HG03571 (cell line): ENCODE measurements around the gene MEN1.

Experiments
- ATAC-seq: cut with Tn5 transposase; IDR thresholded peaks from one replicate; pipeline ENCODE4 v1.9.1; 2021; ENCODE audit not compliant: unreplicated experiment

MEN1 gene

GRCh38 chr11:64765851-64766665, 44.3 kb downstream of the MEN1 start:
- ATAC-seq, result no peak

DNA sequence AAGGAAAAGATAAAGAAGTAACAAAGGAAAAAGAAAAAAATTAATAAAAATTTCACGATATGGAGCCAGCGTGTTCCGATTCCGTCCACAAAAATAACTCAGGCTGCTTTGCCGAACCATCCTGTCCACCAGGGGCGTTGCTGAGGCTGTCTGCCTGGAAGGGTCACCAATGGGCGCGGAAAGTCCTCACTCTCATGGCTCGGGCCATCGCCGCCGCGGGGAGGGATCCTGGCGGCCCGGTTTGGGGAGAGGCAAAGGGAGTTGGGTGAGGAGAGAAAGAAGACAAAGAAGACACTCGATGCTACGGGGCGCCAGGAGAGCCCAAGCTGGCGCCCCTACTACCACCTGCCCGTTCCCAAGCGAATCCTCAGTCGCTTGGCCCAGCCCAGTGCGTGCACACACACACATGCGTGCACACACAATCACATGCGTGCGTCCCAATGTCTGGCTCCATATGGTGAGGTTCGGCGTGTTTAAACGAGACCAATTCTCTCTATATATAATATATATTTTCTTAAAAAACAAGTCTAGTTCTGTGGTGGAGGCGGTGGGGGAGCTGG, 45.0 kb downstream of the MEN1 start:
- ATAC-seq, result no peak

DNA sequence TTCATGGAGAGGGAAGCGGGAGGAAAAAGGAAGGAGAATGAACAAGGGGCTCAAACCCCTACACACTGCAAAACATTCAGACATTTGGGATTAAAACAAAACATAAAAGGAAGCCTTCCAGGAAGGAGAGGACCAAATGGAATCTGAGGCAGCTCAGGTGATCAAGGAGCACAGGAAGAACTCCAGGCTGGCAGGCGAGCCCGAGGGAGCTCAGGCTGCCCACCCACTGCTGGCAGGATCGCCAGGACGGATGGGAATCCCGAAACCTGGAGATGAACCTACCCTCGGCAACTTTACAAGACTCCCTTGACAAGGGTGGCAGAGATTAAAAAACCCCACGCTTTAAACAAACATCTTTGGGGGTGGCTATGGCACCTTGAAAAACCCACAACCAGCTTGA, 45.6 kb downstream of the MEN1 start:
- ATAC-seq, result no peak

DNA sequence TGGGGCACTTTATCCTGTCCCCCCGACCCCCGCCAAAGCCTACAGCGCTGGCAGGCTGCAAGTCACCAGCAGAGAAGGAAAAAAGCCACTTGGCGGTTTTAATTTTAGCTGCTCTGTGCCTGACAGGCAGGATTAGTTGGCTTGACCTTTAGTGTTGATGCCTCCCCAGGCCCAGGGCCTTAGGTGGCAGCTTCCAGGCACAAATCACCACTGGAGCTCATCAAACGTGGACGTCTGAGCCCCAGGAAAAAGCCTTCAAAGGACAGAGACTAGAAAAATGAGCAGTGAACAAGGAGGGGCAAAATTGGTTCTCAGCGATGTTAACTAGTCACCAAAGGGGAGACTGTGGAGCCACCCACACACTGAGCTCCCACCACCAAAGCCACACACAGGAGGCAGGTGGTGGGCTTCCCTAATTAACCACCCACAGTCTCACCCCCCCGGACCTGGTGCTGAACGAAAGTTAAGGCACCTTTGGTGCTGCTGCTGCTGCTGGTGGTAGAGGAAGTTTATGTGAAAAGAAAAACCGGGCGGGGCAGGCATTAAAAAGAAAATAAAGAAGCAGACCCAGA, 46.2 kb downstream of the MEN1 start:
- no peak for ATAC-seq

- no peak for ATAC-seq
Observed at GRCh38 chr11:64763526-64764039, 46.8 kb downstream of the MEN1 start.

- no peak for ATAC-seq
Observed at GRCh38 chr11:64762674-64763525, 47.5 kb downstream of the MEN1 start.

DNA sequence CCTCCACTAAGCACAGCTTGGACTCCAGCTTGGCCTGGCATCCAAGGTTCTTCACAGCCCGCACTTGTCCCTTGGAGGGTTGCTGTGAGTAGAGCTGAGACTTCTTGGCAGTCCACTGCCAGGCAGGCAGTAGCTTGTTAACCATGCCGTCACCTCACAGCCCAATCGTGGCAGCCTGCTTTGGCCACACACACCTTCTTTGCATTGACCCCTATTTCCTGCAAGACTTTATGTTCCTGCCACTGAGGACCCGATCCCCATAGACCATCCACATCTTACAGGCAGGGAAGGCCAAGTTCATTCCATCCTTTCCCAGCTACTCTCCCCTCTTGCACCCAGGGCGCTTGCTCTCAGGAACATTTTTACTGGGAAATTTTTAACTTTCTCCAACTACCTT, 48.1 kb downstream of the MEN1 start:
- no peak for ATAC-seq

- ATAC-seq, result no peak
Observed at GRCh38 chr11:64760759-64761420, 49.5 kb downstream of the MEN1 start.

DNA sequence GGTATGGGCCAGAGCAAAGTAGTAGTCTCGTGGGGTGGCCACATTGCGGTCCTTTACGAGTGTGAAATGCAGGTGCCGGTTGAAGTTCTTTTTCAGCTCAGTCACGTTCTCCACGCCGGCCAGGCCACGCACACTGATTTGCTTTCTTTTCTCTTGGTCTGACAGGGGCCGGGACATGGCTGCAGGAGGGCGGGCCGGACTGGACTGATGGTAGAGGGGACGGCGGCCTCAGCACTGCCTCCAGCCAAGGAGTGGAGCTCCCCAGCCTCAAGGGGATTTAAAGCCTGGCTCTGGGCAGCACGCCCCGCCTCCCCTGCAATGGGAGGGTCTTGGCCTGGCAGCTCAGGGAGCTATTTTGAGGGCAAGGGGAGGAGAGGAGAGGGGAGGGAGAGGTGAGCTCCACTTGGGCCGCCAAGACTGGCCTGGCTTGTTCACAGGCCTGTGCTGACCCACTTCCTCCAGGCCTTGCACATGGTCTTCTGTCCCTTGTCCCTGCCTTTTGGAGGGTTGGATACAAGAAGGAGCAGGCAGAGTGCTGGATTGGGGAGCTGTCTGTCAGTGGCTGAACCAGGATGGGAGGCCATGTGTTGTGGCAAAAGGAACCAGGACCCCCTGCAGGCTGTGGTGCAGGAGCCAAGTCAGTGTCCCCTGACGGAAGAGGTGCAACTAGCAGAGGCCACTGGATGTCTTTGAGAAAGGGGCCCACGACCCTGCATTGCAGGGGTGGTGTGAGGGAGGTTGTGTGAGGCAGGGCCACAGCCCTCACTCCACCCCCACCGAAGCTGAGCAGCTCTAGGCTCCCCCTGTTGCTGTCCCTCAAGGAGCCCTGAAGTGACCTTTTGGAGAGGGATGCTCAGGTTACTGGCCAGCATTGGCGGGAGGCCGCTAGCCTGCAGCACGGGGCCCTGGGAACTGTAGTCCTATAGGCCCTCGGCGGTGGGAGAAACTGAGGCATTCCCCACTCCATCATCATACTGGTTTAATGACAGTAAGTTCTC, 50.3 kb downstream of the MEN1 start, which contains the start of gene PYGM:
TSS of gene PYGM (minus strand) at position 253 of the 998 bp plus-strand sequence. CDS start at position 177, 76 bp downstream.
- no peak for ATAC-seq

- ATAC-seq, result no peak
Observed at GRCh38 chr11:64759131-64759721, 51.1 kb downstream of the MEN1 start.

DNA sequence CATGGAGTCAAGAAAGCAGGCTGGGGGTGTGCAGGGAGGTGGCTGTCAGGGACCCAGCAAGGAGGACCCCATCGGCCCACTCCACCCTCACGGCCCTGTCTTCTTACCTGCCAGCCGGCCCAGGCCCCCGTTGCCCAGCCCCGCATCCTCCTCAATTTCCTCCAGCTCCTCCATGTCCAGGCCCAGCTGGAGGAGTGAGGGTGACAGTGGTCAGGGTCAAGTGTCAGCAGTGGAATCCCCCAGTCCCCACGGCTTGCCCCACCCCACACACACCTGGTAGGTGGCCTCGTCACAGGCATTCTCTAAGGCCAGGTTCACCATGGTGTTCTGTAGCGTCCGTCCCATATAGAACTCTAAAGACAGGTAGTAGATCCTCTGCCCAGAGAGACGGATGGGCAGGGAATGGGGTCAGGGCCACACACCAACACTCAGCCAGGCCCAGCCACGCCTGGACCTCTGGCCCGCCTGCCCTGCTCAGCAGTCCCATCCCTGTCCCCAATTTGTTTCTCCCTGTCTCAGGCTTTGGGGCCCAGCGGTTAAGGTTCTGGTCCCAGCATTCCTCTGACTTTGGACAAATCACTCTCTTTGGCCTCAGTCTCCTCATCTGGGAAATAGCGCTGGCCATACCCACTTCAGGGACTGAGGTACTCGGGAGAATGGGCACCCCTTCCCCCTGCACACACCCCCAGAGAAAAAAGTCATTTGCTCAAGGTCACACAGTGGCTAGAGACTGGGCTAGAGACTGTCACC, 51.8 kb downstream of the MEN1 start:
- ATAC-seq, result no peak

GRCh38 chr11:64757549-64758329, 52.6 kb downstream of the MEN1 start:
- no peak for ATAC-seq

GRCh38 chr11:64755681-64756361, 54.5 kb downstream of the MEN1 start:
- ATAC-seq, result no peak

GRCh38 chr11:64754919-64755662, 55.3 kb downstream of the MEN1 start:
- ATAC-seq, result no peak

GRCh38 chr11:64754124-64754918, 56.0 kb downstream of the MEN1 start:
- ATAC-seq, result no peak
